ENCODE data around the gene COL6A2.
"Not testable (repeated sequence)": the region's sequence is repeated elsewhere in the genome, so short reads cannot be mapped to it uniquely, and the experiment has no call there.

COL6A2 gene

DNA sequence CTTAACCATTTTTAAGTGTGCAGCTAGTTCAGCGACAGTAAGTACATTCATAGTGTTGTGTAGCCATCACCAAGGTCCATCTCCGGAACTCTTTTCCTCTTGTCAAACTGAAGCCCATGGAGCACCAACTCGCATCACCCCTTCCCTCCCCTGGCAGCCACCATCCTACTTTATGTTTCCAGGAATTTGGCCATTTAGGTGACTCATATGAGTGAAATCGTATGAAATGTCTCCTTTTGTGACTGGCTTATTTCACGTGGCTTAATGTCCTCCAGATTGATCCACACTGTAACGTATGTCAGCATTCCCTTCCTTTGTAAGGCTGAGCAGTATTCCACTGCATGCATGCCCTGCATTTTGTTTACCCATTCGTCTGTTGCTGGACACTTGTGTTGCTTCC, 2.5 kb downstream of the COL6A2 start:
- Histone ChIP-seq H3K27me3 (ENCODE audit: control insufficient read depth in 1 of 2, insufficient read depth in 2 of 2, low read length in 2 of 2) (no peaks in the 10 kb centered on the region), H3K4me3 (ENCODE audit: low read depth in 1 of 2, low read length in 2 of 2) (peak overlapping the region in 1 of 2 donors; percentile 76), H3K9ac (ENCODE audit: low read length) (peak overlapping the region; percentile 71), H3K36me3 (ENCODE audit: insufficient read depth, low read length) (peaks cover 8% of the 10 kb centered on the region), H3K27ac (ENCODE audit: low read depth, low read length) (peak overlapping the region; percentile 50), H3K9me3 (ENCODE audit: low read length) (no peaks in the 10 kb centered on the region), H3K4me1 (ENCODE audit: insufficient read depth, low read length) (peaks cover 33% of the 10 kb centered on the region)

GRCh38 chr21:46100906-46101305, 3.0 kb downstream of the COL6A2 start:
- H3K4me3 ChIP-seq (ENCODE audit: low read depth in 1 of 2, low read length in 2 of 2), result peak overlapping the region in 1 of 2 donors; percentile 76
- no peak overlapping the region for H3K9ac ChIP-seq (ENCODE audit: low read length)
- H3K36me3 ChIP-seq (ENCODE audit: insufficient read depth, low read length), result peaks cover 8% of the 10 kb centered on the region
- H3K4me1 ChIP-seq (ENCODE audit: insufficient read depth, low read length), result peaks cover 29% of the 10 kb centered on the region
- H3K27me3 ChIP-seq (ENCODE audit: control insufficient read depth in 1 of 2, insufficient read depth in 2 of 2, low read length in 2 of 2), result no peaks in the 10 kb centered on the region
- H3K27ac ChIP-seq (ENCODE audit: low read depth, low read length), result no peak overlapping the region
- no peaks in the 10 kb centered on the region for H3K9me3 ChIP-seq (ENCODE audit: low read length)

DNA sequence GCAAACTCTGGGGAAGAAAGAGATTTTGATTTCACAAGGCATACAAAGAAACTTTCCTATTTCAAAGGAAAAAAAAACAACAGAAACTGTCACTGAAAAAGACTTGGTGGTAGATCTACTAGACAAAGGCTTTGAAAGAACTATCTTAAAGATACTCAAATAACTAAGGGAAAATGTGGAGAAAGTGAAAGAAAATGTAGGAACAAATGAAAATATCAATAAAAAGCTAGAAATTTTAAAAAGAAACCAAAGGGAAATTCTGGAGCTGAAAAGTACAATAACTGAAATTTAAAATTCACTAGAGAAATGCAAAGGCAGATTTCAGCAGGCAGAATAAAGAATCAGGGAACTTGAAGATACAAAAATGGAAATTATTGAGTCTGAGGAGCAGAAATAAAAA, 6.2 kb downstream of the COL6A2 start:
- Histone ChIP-seq H3K27me3 (ENCODE audit: control insufficient read depth in 1 of 2, insufficient read depth in 2 of 2, low read length in 2 of 2) (no peaks in the 10 kb centered on the region), H3K36me3 (ENCODE audit: insufficient read depth, low read length) (peaks cover 8% of the 10 kb centered on the region), H3K27ac (ENCODE audit: low read depth, low read length) (no peak overlapping the region), H3K9ac (ENCODE audit: low read length) (no peak overlapping the region), H3K4me1 (ENCODE audit: insufficient read depth, low read length) (peaks cover 26% of the 10 kb centered on the region), H3K4me3 (ENCODE audit: low read depth in 1 of 2, low read length in 2 of 2) (no peak overlapping the region), H3K9me3 (ENCODE audit: low read length) (no peaks in the 10 kb centered on the region)

DNA sequence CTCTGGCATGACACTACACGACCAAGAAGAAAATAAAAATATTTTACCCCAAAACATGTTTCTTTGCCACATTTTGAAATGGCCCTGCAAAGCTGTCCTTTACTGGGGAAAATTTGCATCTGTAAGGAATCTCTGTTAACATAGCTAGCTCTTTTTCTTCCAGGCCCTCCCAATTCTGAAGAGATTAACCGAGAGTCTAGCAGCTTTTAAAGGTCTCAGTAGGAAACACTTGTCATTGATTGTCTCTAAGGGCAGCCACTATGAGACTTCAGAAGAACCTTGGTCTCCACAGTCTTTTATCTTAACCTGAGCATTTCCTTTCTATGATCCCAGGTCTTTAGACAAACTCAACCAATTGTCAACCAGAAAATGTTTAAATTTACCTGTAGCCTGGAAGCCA, 9.5 kb downstream of the COL6A2 start:
- H3K27ac ChIP-seq (ENCODE audit: low read depth, low read length); H3K9me3 ChIP-seq (ENCODE audit: low read length): not testable (repeated sequence)

DNA sequence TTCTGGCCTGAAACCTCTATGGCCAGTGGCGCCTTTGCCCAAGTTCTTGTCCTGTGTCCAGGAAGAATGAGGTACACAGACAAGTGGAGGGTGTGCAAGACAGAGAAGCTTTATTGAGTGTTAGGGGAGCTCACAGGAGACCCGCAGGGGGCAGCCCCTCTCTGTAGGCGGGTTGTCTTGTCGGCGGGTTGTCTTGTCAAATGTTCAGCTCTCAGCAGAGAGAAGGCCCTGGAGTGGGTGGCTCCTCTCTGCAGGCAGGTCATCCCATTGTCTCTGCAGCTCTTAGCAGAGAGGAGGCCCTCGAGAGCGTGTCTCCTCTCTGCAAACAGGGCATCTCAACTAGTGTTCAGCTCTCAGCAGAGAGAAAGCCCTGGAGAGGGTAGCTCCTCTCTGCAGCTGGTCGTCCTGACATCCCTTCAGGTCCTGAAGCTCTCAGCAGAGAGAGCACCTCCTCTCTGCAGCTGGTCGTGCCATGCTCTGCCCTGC, 11.0 kb downstream of the COL6A2 start:
- Histone ChIP-seq H3K4me3 (ENCODE audit: low read depth in 1 of 2, low read length in 2 of 2) (no peak overlapping the region), H3K36me3 (ENCODE audit: insufficient read depth, low read length) (peaks cover 22% of the 10 kb centered on the region), H3K9ac (ENCODE audit: low read length) (no peak overlapping the region), H3K27me3 (ENCODE audit: control insufficient read depth in 1 of 2, insufficient read depth in 2 of 2, low read length in 2 of 2) (no peaks in the 10 kb centered on the region), H3K4me1 (ENCODE audit: insufficient read depth, low read length) (peaks cover 30% of the 10 kb centered on the region), H3K27ac (ENCODE audit: low read depth, low read length) (peak overlapping the region; percentile 12), H3K9me3 (ENCODE audit: low read length) (no peaks in the 10 kb centered on the region)

More for the DNA sequence above, 9.5 kb downstream of the COL6A2 start:
- peaks cover 30% of the 10 kb centered on the region for H3K4me1 ChIP-seq (ENCODE audit: insufficient read depth, low read length)
- H3K9ac ChIP-seq (ENCODE audit: low read length); H3K27me3 ChIP-seq (ENCODE audit: control insufficient read depth in 1 of 2, insufficient read depth in 2 of 2, low read length in 2 of 2); H3K4me3 ChIP-seq (ENCODE audit: low read depth in 1 of 2, low read length in 2 of 2): not testable (repeated sequence)
- H3K36me3 ChIP-seq (ENCODE audit: insufficient read depth, low read length), result peaks cover 11% of the 10 kb centered on the region

DNA sequence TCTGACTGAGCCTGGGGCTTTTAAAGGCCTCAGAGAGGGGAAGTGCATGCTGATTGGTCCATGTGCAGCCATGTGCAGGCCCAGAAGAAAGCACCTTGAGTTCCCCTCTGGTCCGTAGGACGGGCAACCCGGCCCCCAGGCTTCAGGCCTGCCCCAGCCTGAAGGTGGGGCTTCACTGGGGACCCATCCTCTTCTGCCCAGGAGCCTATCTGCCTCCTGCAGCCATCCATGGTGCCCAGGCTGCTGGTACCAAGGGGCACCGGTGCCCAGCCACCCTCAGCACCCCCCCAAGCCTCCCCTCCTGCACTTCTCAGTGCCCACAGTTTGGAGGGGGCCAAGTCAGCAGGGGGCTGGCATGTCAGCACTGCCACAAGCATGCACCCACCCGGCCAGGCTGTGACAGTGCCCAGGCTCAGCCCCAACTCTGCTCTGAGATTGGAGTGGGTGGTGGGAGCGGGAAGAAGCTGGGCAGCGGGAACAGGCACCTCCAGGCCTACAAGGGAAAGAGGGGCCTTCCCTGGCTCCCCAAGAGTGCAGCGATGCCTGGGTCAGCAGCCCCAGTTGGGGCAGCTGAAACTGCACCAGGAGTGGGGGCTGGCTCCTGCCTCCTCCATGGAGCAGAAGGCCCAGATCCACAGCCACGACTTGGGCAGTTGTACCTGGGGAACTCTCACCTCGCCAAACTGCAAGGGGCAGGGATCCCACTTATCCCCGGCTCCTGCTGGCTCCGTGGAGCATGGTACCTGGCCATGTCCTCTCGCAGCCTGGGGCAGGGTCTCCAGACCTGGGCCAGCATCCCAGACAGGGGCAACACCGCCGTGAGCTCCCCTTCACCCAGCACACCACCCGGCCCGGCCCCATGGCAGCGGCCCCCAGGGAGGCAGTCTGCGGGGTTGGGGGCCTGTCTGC, 11.7 kb downstream of the COL6A2 start:
- Histone ChIP-seq H3K9me3 (ENCODE audit: low read length) (no peaks in the 10 kb centered on the region), H3K36me3 (ENCODE audit: insufficient read depth, low read length) (peaks cover 29% of the 10 kb centered on the region), H3K9ac (ENCODE audit: low read length) (no peak overlapping the region), H3K4me1 (ENCODE audit: insufficient read depth, low read length) (peaks cover 30% of the 10 kb centered on the region), H3K27ac (ENCODE audit: low read depth, low read length) (peak overlapping the region; percentile 12), H3K27me3 (ENCODE audit: control insufficient read depth in 1 of 2, insufficient read depth in 2 of 2, low read length in 2 of 2) (no peaks in the 10 kb centered on the region), H3K4me3 (ENCODE audit: low read depth in 1 of 2, low read length in 2 of 2) (no peak overlapping the region)

- H3K27me3 ChIP-seq (ENCODE audit: control insufficient read depth in 1 of 2, insufficient read depth in 2 of 2, low read length in 2 of 2), result no peaks in the 10 kb centered on the region
- peak overlapping the region; percentile 30 for H3K9ac ChIP-seq (ENCODE audit: low read length)
- H3K4me3 ChIP-seq (ENCODE audit: low read depth in 1 of 2, low read length in 2 of 2), result no peak overlapping the region
- H3K27ac ChIP-seq (ENCODE audit: low read depth, low read length), result peak overlapping the region; percentile 37
- peaks cover 30% of the 10 kb centered on the region for H3K4me1 ChIP-seq (ENCODE audit: insufficient read depth, low read length)
- no peaks in the 10 kb centered on the region for H3K9me3 ChIP-seq (ENCODE audit: low read length)
- peaks cover 39% of the 10 kb centered on the region for H3K36me3 ChIP-seq (ENCODE audit: insufficient read depth, low read length)
Observed at GRCh38 chr21:46110499-46111192, 12.7 kb downstream of the COL6A2 start.

DNA sequence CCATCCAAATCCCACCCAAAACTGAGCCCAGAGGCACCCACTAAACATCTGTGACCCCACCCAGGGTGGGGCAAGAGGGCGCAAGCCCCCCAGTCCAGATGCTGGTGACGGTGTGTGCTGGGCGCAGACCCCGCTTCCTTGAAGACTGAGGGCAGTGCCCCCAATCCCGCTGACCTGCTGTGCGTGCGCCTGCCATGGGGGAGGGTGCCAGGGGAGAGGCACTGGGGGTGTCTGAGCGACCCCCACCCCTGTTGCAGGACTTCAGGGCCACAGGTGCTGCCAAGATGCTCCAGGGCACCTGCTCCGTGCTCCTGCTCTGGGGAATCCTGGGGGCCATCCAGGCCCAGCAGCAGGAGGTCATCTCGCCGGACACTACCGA, 13.3 kb downstream of the COL6A2 start:
- H3K27me3 ChIP-seq (ENCODE audit: control insufficient read depth in 1 of 2, insufficient read depth in 2 of 2, low read length in 2 of 2), result no peaks in the 10 kb centered on the region
- no peak overlapping the region for H3K9ac ChIP-seq (ENCODE audit: low read length)
- no peak overlapping the region for H3K4me3 ChIP-seq (ENCODE audit: low read depth in 1 of 2, low read length in 2 of 2)
- peak overlapping the region; percentile 37 for H3K27ac ChIP-seq (ENCODE audit: low read depth, low read length)
- no peaks in the 10 kb centered on the region for H3K9me3 ChIP-seq (ENCODE audit: low read length)
- peaks cover 30% of the 10 kb centered on the region for H3K4me1 ChIP-seq (ENCODE audit: insufficient read depth, low read length)
- peaks cover 45% of the 10 kb centered on the region for H3K36me3 ChIP-seq (ENCODE audit: insufficient read depth, low read length)

GRCh38 chr21:46111857-46112724, 14.2 kb downstream of the COL6A2 start:
- H3K9me3 ChIP-seq (ENCODE audit: low read length), result no peaks in the 10 kb centered on the region
- H3K36me3 ChIP-seq (ENCODE audit: insufficient read depth, low read length), result peaks cover 54% of the 10 kb centered on the region
- H3K27me3 ChIP-seq (ENCODE audit: control insufficient read depth in 1 of 2, insufficient read depth in 2 of 2, low read length in 2 of 2), result no peaks in the 10 kb centered on the region
- no peak overlapping the region for H3K9ac ChIP-seq (ENCODE audit: low read length)
- peaks cover 30% of the 10 kb centered on the region for H3K4me1 ChIP-seq (ENCODE audit: insufficient read depth, low read length)
- H3K27ac ChIP-seq (ENCODE audit: low read depth, low read length), result no peak overlapping the region
- no peak overlapping the region for H3K4me3 ChIP-seq (ENCODE audit: low read depth in 1 of 2, low read length in 2 of 2)

GRCh38 chr21:46112725-46113215, 14.9 kb downstream of the COL6A2 start:
- Histone ChIP-seq H3K9me3 (ENCODE audit: low read length) (no peaks in the 10 kb centered on the region), H3K27ac (ENCODE audit: low read depth, low read length) (no peak overlapping the region), H3K36me3 (ENCODE audit: insufficient read depth, low read length) (peaks cover 61% of the 10 kb centered on the region), H3K27me3 (ENCODE audit: control insufficient read depth in 1 of 2, insufficient read depth in 2 of 2, low read length in 2 of 2) (no peaks in the 10 kb centered on the region), H3K4me3 (ENCODE audit: low read depth in 1 of 2, low read length in 2 of 2) (no peak overlapping the region), H3K9ac (ENCODE audit: low read length) (no peak overlapping the region), H3K4me1 (ENCODE audit: insufficient read depth, low read length) (peaks cover 30% of the 10 kb centered on the region)

Measured in muscle layer of colon (tissue), 2 donors.